OCI-LY1 (cell line): ENCODE results near the gene SF3B1.

ENCODE experiments used
- H2AFZ ChIP-seq: fragments of 200-600 bp; sonication (generic), shearing (Covaris generic); 2 replicates; pipeline ENCODE4 v1.6.0; 2014; ENCODE audit warnings: antibody characterized with exemption, mild to moderate bottlenecking, low read length
- H3F3A ChIP-seq: fragments of 200-600 bp; sonication (generic), shearing (Covaris generic); 2 replicates; pipeline ENCODE4 v1.6.0; 2014; ENCODE audit warnings: mild to moderate bottlenecking, antibody characterized with exemption, low read length, moderate library complexity; ENCODE audit not compliant: insufficient read depth
- H3K27ac ChIP-seq: fragments of 200-600 bp; sonication (generic); 2 replicates; pipeline ENCODE4 v1.5.1; 2014; ENCODE audit warnings: low read length, mixed run types, mild to moderate bottlenecking, low read depth; ENCODE audit not compliant: poor library complexity, severe bottlenecking
- H3K27me3 ChIP-seq: fragments of 200-600 bp; sonication (generic); 2 replicates; pipeline ENCODE4 v1.6.0; 2014; ENCODE audit warnings: antibody characterized with exemption, mild to moderate bottlenecking, low read length, moderate library complexity; ENCODE audit not compliant: insufficient read depth
- H3K36me3 ChIP-seq: fragments of 200-600 bp; sonication (generic); 2 replicates; pipeline ENCODE4 v1.6.1; 2014; ENCODE audit warnings: mild to moderate bottlenecking, antibody characterized with exemption, low read length, moderate library complexity, mixed read lengths; ENCODE audit not compliant: insufficient read depth
- H3K4me1 ChIP-seq: fragments of 200-600 bp; sonication (generic); 2 replicates; pipeline ENCODE4 v1.5.1; 2014; ENCODE audit warnings: mild to moderate bottlenecking, low read length, moderate library complexity; ENCODE audit not compliant: insufficient read depth, severe bottlenecking
- H3K4me2 ChIP-seq: fragments of 200-600 bp; sonication (generic), shearing (Covaris generic); 2 replicates; pipeline ENCODE4 v1.6.1; 2014; ENCODE audit warnings: low read length
- H3K4me3 ChIP-seq: fragments of 200-600 bp; sonication (generic); 2 replicates; pipeline ENCODE4 v1.5.1; 2014; ENCODE audit warnings: low read length, low read depth, mild to moderate bottlenecking, mixed read lengths; ENCODE audit not compliant: poor library complexity, severe bottlenecking
- H3K79me2 ChIP-seq: fragments of 200-600 bp; shearing (Covaris generic); 2 replicates; pipeline ENCODE4 v1.6.1; 2016; ENCODE audit warnings: mixed run types, low read length, mixed read lengths; ENCODE audit not compliant: insufficient read depth
- H3K9ac ChIP-seq: fragments of 200-600 bp; sonication (generic), shearing (Covaris generic); 2 replicates; pipeline ENCODE4 v1.6.1; 2014; ENCODE audit warnings: mild to moderate bottlenecking, low read length, mixed read lengths
- H3K9me2 ChIP-seq: fragments of 200-600 bp; sonication (generic), shearing (Covaris generic); 2 replicates; pipeline ENCODE4 v1.6.1; 2014; ENCODE audit warnings: low read depth, mild to moderate bottlenecking, low read length, mixed read lengths
- H3K9me3 ChIP-seq: fragments of 200-600 bp; shearing (Covaris generic); 2 replicates; pipeline ENCODE4 v1.6.1; 2014; ENCODE audit warnings: low read length, mixed read lengths
- H4K20me1 ChIP-seq: fragments of 200-600 bp; sonication (generic), shearing (Covaris generic); 2 replicates; pipeline ENCODE4 v1.6.0; 2016; ENCODE audit warnings: mild to moderate bottlenecking, low read length; ENCODE audit not compliant: insufficient read depth
- EZH2 ChIP-seq: fragments of 200-600 bp; sonication (generic), shearing (Covaris generic); IDR thresholded peaks from 2 replicates; pipeline ENCODE4 v1.8.0; 2017; ENCODE audit warnings: borderline replicate concordance, mixed run types, mild to moderate bottlenecking, antibody characterized with exemption, low read length, moderate library complexity, mixed read lengths
- TF ChIP-seq, protein P1 (sequence below): fragments of 200-600 bp; sonication (generic), shearing (Covaris generic); IDR thresholded peaks from 2 replicates; pipeline ENCODE4 v1.5.1; 2017; ENCODE audit warnings: mild to moderate bottlenecking, antibody characterized with exemption, low read length, moderate library complexity, mixed read lengths

Gene SF3B1

DNA sequence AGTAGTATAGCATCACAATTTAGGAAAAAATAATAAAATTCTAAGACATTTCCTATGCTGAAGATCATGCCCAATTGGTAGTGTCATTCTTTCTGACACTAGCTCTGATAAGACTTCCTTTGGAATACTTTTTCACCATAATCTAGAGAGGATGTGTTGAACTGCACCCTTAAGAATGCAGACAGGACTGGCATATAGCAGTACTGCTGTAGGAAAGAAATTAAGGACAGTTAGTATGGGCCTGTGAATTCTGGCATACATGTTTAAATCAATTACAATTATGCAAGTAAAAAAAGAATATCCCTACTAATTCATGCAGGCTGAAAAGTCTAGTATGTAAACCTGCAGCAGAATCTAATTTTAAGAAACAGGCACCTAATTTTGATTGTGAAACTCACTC is 15.4 kb downstream of the SF3B1 start:
- no peaks in the 10 kb centered on the region; the same call in none of the 2 replicates for H3F3A ChIP-seq
- no peaks in the 10 kb centered on the region for H3K9me2 ChIP-seq
- H3K4me3 ChIP-seq: no peak overlapping the region
- H3K36me3 ChIP-seq: peaks cover 92% of the 10 kb centered on the region
- H3K4me1 ChIP-seq: no peaks in the 10 kb centered on the region
- no peak for TF ChIP-seq EZH2
- TF ChIP-seq, protein P1, sequence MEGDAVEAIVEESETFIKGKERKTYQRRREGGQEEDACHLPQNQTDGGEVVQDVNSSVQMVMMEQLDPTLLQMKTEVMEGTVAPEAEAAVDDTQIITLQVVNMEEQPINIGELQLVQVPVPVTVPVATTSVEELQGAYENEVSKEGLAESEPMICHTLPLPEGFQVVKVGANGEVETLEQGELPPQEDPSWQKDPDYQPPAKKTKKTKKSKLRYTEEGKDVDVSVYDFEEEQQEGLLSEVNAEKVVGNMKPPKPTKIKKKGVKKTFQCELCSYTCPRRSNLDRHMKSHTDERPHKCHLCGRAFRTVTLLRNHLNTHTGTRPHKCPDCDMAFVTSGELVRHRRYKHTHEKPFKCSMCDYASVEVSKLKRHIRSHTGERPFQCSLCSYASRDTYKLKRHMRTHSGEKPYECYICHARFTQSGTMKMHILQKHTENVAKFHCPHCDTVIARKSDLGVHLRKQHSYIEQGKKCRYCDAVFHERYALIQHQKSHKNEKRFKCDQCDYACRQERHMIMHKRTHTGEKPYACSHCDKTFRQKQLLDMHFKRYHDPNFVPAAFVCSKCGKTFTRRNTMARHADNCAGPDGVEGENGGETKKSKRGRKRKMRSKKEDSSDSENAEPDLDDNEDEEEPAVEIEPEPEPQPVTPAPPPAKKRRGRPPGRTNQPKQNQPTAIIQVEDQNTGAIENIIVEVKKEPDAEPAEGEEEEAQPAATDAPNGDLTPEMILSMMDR: no peak
- no peak overlapping the region for H2AFZ ChIP-seq
- peaks cover 34% of the 10 kb centered on the region for H3K79me2 ChIP-seq
- peaks cover 7% of the 10 kb centered on the region; the same call in 1 of the 2 replicates for H4K20me1 ChIP-seq
- no peaks in the 10 kb centered on the region for H3K9me3 ChIP-seq
- H3K9ac ChIP-seq: no peak overlapping the region
- no peak overlapping the region for H3K27ac ChIP-seq
- H3K27me3 ChIP-seq: no peaks in the 10 kb centered on the region
- no peak overlapping the region for H3K4me2 ChIP-seq

DNA sequence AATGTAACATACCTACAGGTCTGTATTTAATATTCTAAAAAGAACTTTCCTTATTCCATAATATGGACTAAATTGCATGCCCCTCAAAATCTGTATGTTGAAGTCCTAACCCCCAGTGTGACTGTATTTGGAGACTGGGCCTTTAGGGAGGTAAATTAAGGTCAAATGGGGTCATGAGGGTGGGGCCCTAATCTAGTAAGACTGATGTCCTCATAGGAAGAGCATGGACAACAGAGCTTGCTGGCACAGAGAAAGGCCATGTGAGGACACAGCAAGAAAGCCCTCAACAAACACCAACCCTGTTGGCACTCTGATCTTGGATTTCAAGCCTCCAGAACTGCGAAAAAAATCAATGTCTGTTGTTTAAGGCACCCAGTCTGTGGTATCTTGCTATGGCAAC is 18.6 kb downstream of the SF3B1 start:
- no peaks in the 10 kb centered on the region; the same call in none of the 2 replicates for H3F3A ChIP-seq
- H3K79me2 ChIP-seq: peaks cover 7% of the 10 kb centered on the region
- no peaks in the 10 kb centered on the region for H3K9me3 ChIP-seq
- TF ChIP-seq, protein P1: no peak
- TF ChIP-seq EZH2: no peak
- H3K4me2 ChIP-seq: no peak overlapping the region
- peaks cover 7% of the 10 kb centered on the region; the same call in 1 of the 2 replicates for H4K20me1 ChIP-seq
- H3K9me2 ChIP-seq: no peaks in the 10 kb centered on the region
- no peaks in the 10 kb centered on the region for H3K27me3 ChIP-seq
- H3K4me1 ChIP-seq: no peaks in the 10 kb centered on the region
- no peak overlapping the region for H3K4me3 ChIP-seq
- H3K9ac ChIP-seq: no peak overlapping the region
- no peak overlapping the region for H3K27ac ChIP-seq
- no peak overlapping the region for H2AFZ ChIP-seq
- peaks cover 96% of the 10 kb centered on the region for H3K36me3 ChIP-seq

DNA sequence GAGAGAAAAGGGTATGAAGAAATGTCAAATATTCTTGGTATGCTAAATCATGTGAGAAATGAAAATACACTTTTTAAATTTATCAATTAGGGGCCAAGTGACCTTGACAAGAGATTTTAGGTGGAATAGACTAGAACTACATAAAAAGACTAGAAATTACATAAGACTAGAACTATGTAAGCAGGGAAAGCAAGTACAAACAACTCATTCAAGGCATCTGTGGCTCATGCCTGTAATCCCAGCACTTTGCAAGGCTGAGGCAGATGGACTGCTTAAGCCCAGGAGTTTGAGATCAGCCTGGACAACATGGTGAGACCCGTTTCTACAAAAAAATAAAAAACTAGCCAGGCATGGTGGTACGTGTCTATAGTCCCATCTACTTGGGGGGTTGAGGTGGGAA is 20.3 kb downstream of the SF3B1 start:
- no peak overlapping the region for H3K4me3 ChIP-seq
- H4K20me1 ChIP-seq: 0 out of 2 replicates have a peak, but pooled peaks cover 4% of the 10 kb centered on the region
- no peak overlapping the region for H3K4me2 ChIP-seq
- H2AFZ ChIP-seq: no peak overlapping the region
- H3K36me3 ChIP-seq: peaks cover 96% of the 10 kb centered on the region
- no peaks in the 10 kb centered on the region; the same call in 1 of the 2 replicates for H3F3A ChIP-seq
- no peaks in the 10 kb centered on the region for H3K79me2 ChIP-seq
- TF ChIP-seq EZH2: no peak
- TF ChIP-seq, protein P1: no peak
- H3K9me2 ChIP-seq: no peaks in the 10 kb centered on the region
- no peaks in the 10 kb centered on the region for H3K9me3 ChIP-seq
- H3K9ac ChIP-seq: no peak overlapping the region
- no peaks in the 10 kb centered on the region for H3K4me1 ChIP-seq
- H3K27ac ChIP-seq: no peak overlapping the region
- H3K27me3 ChIP-seq: no peaks in the 10 kb centered on the region
